Glutamatergic neuron (in vitro differentiated cells): ENCODE results near the gene TRAF3IP1. TPM values are rescaled to one million over a fixed set of nuclear protein-coding genes. Genes with fewer than 3 reads are reported as not detected.

Experiments
- DNase-seq: peaks from one replicate; pipeline ENCODE4 v3.0.0; 2022
- H3K27ac Mint-ChIP-seq: one replicate; pipeline ENCODE4 v1.8.0; 2020; ENCODE audit warnings: mild to moderate bottlenecking, mixed read lengths, inconsistent platforms; ENCODE audit not compliant: unreplicated experiment
- H3K27me3 Mint-ChIP-seq: one replicate; pipeline ENCODE4 v1.8.0; 2020; ENCODE audit warnings: mild to moderate bottlenecking, moderate library complexity, mixed read lengths, inconsistent platforms; ENCODE audit not compliant: unreplicated experiment
- H3K36me3 Mint-ChIP-seq: one replicate; pipeline ENCODE4 v1.8.0; 2020; ENCODE audit warnings: mild to moderate bottlenecking, mixed read lengths, inconsistent platforms; ENCODE audit not compliant: unreplicated experiment
- H3K4me1 Mint-ChIP-seq: one replicate; pipeline ENCODE4 v1.8.0; 2020; ENCODE audit warnings: mild to moderate bottlenecking, low read depth, mixed read lengths, inconsistent platforms; ENCODE audit not compliant: unreplicated experiment
- H3K4me3 Mint-ChIP-seq: one replicate; pipeline ENCODE4 v1.8.0; 2020; ENCODE audit warnings: mild to moderate bottlenecking, mixed read lengths, inconsistent platforms; ENCODE audit not compliant: unreplicated experiment
- H3K9me3 Mint-ChIP-seq: one replicate; pipeline ENCODE4 v1.8.0; 2020; ENCODE audit warnings: mild to moderate bottlenecking, moderate library complexity, mixed read lengths, inconsistent platforms; ENCODE audit not compliant: unreplicated experiment
- CTCF ChIP-seq: fragments of 200-600 bp; sonication (generic); IDR thresholded peaks from one replicate; pipeline ENCODE4 v1.5.0; 2021; ENCODE audit not compliant: partially characterized antibody, unreplicated experiment
- total RNA-seq: library from RNA; stranded (reverse); fragmentation: NEBNext Ultra II Directional; extraction: Animal tissue kit (Norgen Biotek cat#: 25700); gene quantifications from one replicate; pipeline ENCODE4 v1.2.1, GENCODE V29; 2021; ENCODE audit not compliant: unreplicated experiment

The TRAF3IP1 gene
- total RNA-seq, 1 donor from 2014 or later = 10.3 TPM

- Mint-ChIP-seq H3K4me3 (no peak overlapping the region), H3K27ac (no peak overlapping the region), H3K27me3 (peaks cover 6% of the 10 kb centered on the region), H3K9me3 (peaks cover 2% of the 10 kb centered on the region), H3K36me3 (peaks cover 9% of the 10 kb centered on the region), H3K4me1 (no peaks in the 10 kb centered on the region)
- DNase-seq = peak; percentile 6
- no peak for TF ChIP-seq CTCF
These were observed 46.0 kb upstream of the TRAF3IP1 start for GRCh38 chr2:238274152-238274865.

GRCh38 chr2:238277695-238278094, 42.6 kb upstream of the TRAF3IP1 start:
- DNase-seq = peak; percentile 49
- Mint-ChIP-seq H3K36me3 (peaks cover 9% of the 10 kb centered on the region), H3K27me3 (peaks cover 6% of the 10 kb centered on the region), H3K4me3 (no peak overlapping the region), H3K27ac (no peak overlapping the region), H3K9me3 (peaks cover 2% of the 10 kb centered on the region), H3K4me1 (no peaks in the 10 kb centered on the region)
- TF ChIP-seq CTCF = peak; percentile 38

- Mint-ChIP-seq H3K27me3 (peaks cover 9% of the 10 kb centered on the region), H3K9me3 (peaks cover 2% of the 10 kb centered on the region), H3K36me3 (peaks cover 5% of the 10 kb centered on the region), H3K4me1 (no peaks in the 10 kb centered on the region), H3K4me3 (no peak overlapping the region), H3K27ac (no peak overlapping the region)
- no peak for DNase-seq
- TF ChIP-seq CTCF = no peak
These were observed 41.5 kb upstream of the TRAF3IP1 start for GRCh38 chr2:238278626-238279323.

GRCh38 chr2:238279324-238279682, 41.0 kb upstream of the TRAF3IP1 start:
- no peak for TF ChIP-seq CTCF
- Mint-ChIP-seq H3K9me3 (peaks cover 2% of the 10 kb centered on the region), H3K27ac (no peak overlapping the region), H3K36me3 (peaks cover 5% of the 10 kb centered on the region), H3K4me3 (no peak overlapping the region), H3K4me1 (no peaks in the 10 kb centered on the region), H3K27me3 (peaks cover 9% of the 10 kb centered on the region)
- DNase-seq = no peak

GRCh38 chr2:238280083-238280825, 40.1 kb upstream of the TRAF3IP1 start:
- H3K9me3 Mint-ChIP-seq = peaks cover 5% of the 10 kb centered on the region
- H3K27ac Mint-ChIP-seq = no peak overlapping the region
- TF ChIP-seq CTCF = no peak

More at GRCh38 chr2:238280083-238280825, 40.1 kb upstream of the TRAF3IP1 start:
- peaks cover 5% of the 10 kb centered on the region for H3K36me3 Mint-ChIP-seq
- H3K4me1 Mint-ChIP-seq = no peaks in the 10 kb centered on the region
- peaks cover 6% of the 10 kb centered on the region for H3K27me3 Mint-ChIP-seq
- no peak overlapping the region for H3K4me3 Mint-ChIP-seq
- no peak for DNase-seq
